HG02970 (cell line): ENCODE data around the gene MAD1L1.

ENCODE experiments used
- ATAC-seq: cut with Tn5 transposase; IDR thresholded peaks from one replicate; pipeline ENCODE4 v1.9.1; 2021; ENCODE audit warnings: mild to moderate bottlenecking, moderate library complexity, moderate number of reproducible peaks; ENCODE audit not compliant: unreplicated experiment, low FRiP score

MAD1L1 gene

DNA sequence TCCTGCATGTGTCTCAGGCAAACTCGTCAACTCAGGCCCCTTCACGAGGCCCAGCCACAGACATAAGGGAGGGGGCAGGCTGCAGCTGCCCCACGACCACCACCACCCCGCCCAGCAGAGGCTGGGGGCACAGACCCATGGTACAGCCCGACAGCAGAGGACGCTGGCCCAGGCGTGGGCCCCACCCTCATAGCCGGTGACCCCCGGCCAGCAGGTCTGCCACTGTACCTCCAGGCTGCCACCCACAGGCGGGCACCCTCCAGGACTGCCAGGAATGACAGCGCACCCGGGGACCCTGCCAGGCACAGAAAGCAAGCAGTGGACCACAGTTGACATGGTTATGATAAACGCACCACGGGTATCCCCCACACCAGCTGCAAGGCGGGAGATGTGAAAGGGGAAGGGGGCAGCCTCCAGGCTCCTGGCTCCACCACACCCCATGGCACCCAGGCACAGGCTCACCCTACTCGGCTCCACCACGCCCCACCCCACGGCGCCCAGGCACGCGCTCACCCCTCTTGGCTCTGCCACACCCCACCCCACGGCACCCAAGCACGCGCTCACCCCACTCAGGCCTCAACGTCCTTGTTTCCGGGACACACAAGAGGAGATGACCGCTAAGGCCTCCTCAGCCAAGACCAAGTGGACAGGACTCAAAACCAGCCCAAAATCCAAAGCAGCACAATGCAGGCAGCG is 135.9 kb downstream of the MAD1L1 start:
- no peak for ATAC-seq

DNA sequence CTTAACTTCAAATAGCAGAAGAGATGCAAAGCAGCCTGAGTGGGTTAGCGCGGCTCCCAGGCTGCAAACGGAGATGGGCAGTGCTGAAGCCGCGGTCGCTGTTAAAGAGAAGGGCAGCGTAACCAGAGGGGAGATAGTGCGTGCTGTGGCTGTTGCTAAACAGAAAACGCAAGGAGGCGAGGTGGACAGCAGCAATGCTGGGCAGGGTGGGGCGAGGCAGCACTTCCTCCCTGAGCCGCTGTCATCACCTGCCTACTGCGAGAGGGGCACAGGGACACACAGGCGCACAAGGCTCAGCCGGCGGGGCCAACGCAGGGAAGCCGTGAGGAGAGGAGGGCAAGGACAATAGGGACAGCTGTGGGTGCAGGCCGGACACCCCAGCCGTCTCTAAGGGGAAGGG is 137.3 kb downstream of the MAD1L1 start:
- no peak for ATAC-seq

DNA sequence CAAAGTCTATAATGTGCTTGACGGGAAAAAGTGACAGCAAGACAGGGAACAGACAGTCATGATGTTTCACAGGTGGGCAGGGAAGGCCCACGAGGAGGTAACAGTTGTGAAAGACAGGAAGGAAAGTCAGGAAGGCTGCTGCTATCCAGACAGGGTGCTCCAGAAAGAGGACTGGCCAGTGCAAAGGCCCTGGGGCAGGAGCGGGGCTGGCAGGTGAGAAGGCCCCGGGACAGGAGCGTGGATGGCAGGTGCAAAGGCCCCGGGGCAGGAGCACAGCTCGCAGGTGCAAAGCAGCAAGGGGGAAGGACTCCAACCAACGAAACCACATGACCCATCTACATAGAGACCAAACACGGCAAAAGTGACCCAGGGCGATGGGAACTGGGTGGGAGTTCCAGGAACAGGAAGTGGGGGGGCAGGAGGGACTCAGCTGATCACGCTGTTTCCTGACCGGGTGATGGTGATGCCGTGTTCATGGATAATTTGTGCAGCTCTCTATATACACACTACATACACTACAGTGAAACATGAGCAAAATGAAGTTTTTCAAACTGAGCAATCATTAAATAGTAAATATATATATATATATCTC is 138.2 kb downstream of the MAD1L1 start:
- no peak for ATAC-seq

DNA sequence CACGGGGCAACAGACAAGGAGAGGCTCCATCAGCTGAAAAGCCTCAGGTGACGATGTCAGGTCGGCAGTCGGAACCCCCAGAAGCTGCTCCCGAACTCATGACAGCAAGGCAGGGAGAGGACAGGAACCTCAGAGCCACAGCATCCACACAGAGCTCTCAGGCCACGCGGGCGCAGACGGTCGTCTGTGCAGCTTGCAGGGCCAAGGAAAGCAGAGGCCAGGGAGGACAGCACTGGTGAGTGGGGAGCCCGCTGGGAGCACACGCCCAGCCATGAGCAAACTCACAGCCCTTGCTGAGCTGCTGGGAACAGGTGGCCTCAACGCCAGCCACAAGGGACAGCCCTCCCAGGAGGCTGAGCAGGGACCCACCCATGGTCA is 138.9 kb downstream of the MAD1L1 start:
- no peak for ATAC-seq

GRCh38 chr7:2093215-2093842 is 139.4 kb downstream of the MAD1L1 start:
- no peak for ATAC-seq

- ATAC-seq = no peak
These were observed 140.5 kb downstream of the MAD1L1 start for GRCh38 chr7:2092279-2092678.

- no peak for ATAC-seq
These were observed 141.9 kb downstream of the MAD1L1 start for GRCh38 chr7:2090526-2091520.

- no peak for ATAC-seq
These were observed 143.9 kb downstream of the MAD1L1 start for GRCh38 chr7:2088801-2089200.

- no peak for ATAC-seq
These were observed 145.0 kb downstream of the MAD1L1 start for GRCh38 chr7:2087744-2088143.

DNA sequence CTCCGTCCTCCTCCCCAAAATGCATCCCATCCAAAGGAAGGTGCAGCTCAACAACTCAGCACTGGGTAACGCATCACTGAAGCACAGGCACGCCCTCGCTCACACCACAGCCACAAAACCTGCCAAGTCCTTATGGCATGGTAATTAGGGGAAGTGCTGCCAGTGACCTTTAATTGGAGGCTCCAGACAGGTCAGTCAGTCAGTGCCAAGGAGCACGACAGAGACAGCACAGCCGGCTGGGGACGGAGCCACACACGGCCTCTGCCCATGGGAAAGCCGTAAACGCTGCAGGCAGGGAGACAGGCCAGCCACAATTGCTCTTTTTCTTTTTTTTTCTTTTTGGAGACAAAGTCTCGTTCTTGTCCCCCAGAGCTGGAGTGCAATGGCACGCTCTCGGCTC is 146.5 kb downstream of the MAD1L1 start:
- no peak for ATAC-seq

DNA sequence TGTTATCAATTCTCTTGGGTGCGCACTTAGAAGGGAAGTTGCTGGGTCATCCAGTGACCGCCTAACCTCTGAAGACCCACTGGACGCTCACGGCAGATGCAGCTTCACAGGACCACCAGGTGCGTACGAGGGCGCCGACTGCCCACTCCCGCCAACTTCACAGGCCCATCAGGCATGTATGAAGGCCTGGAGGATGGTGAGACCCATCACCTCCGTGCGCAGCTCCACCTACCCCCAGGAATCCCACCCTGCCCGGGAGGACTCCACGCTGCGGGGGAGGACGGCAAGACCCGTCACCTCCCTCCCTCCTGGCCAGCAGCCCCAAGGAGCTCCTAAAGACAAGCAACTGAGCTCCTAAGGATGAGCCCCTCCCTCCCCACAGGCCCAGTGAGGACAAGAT is 146.9 kb downstream of the MAD1L1 start:
- no peak for ATAC-seq

DNA sequence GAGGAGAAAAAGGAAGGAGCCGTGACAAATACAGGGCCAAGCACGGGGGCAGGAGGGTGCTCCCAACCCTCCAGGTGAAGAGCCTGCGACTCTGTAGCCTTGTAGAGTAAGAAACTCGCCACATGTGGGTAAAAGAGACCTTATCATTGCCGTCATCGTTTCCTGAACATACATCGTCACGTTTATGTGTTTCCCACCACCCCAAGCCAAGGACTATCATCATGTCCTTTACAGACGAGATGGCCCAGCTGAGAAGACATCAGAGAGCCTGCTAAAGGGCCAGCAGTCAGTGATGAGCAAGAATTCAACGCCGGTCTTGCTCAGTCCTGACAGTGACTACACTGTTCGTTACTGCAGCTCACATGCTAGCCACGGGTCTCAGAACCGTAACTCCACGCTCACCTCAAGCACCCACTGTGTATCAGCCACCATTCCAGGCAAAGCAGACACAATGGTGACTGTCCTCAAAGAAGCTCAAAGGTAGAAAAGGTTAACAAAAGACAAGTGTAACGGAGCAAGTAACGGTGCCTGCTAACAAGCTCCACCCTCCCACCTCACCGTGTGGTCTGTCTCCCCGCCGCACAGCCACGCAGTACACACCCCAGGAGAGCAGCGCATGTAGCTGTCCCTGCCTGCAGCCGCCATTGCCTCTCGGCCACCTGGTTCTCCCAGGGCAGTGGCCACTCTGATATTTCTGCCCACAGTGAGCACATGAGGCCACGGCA is 147.8 kb downstream of the MAD1L1 start:
- ATAC-seq = no peak

GRCh38 chr7:2084331-2084730 is 148.4 kb downstream of the MAD1L1 start:
- ATAC-seq = no peak

DNA sequence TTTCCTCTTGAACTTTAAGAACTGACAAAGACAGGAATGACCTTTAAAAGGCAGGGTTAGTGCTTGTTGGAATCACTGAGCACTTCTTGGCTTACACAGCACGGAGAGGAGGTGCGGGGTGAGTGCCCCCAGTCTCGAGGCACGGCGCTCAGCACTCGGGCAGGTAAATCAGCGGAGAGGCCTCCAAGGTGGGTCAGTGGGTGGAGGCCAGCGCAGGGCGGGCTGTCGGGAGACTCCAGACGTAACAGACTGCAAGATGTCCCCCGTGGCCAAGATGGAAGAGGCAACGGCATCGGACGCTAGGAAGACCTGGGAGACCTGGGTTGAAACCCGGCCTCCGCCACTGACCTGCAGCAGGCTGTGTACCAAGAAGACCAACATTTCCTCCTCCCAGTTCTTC is 149.4 kb downstream of the MAD1L1 start:
- no peak for ATAC-seq

GRCh38 chr7:2082139-2082998 is 150.4 kb downstream of the MAD1L1 start:
- no peak for ATAC-seq

DNA sequence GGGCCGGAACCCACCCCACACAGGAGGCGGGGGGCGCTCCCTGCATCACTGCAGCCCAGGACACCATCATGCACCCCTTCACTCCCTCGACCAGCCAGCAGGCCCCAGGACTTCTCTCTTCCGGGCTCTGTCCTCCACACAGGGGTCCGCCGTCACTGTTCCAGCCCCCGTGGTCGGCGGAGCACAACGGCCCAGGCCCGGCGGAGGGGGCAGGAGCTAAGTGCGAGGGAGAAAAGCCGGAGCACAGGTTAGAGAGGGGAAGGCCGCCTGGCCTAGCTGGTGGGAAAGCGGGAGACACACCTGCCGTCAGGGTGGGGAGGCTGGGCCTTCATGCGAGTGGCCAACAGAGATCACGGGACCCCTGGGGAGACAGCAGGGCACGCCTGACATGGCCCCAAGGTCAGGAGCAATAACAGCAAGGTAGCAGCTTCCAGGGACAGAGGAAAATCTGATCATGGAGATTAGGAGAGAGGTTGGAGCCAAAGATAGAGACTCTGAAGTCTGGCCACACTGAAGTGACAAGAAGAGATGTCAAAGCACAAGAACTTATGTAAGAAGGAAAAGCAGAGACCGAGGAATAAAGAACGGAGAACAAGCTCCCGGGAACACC is 151.1 kb downstream of the MAD1L1 start:
- ATAC-seq = no peak

GRCh38 chr7:2080477-2080876 is 152.3 kb downstream of the MAD1L1 start:
- ATAC-seq = no peak

DNA sequence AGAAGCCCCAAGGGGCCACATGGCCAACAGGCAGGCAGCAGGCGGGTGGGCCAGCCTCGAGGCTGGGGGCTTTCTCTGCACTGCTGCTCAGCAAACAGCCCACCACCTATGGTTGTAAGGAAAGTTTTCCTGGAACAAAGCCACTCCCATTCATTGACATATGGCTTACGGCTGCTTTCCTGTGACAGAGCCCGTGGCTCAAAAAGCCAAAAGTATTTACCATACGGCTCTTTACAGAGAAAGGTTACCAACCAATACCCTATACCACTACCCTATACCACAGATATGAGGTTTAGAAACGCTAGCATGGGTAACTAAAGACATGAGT is 152.7 kb downstream of the MAD1L1 start:
- ATAC-seq = no peak
